Measurements from ENCODE around the gene UXT. TPM values are rescaled to one million over a fixed set of nuclear protein-coding genes. Genes with fewer than 3 reads are reported as not detected.
A peak's percentile ranks its signal among the peaks of the same experiment; 100 is the strongest.

UXT gene
- total and polyA plus RNA-seq, 2 donors (not counting 3 experiments of a cell fraction or from before 2014, with no cell fraction given), result 91.2 to 153 TPM

DNA sequence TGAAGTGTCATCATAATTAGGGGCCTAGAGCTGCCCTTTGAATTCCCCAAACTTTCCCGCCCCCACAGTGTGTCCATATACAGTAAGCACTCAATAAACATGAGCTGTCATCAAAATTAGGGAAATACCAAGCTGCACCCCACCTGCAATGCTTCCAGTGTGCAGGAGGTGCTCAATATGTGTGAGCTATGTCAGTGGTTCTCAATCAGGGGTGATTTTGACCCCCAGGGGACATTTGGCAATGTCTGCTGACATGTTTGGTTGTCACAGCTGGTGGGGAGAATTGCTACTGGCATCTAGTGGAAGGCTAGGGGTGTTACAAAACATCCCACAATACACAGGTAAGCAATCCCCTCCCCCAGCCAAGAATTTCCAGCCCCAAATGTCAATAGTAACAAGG lies 30.0 kb downstream of the UXT start:
- no peaks in the 10 kb centered on the region for H3K27me3 ChIP-seq (ENCODE audit: control insufficient read depth in 2 of 2, insufficient read depth in 2 of 2, low read length in 2 of 2)
- DNase-seq (ENCODE audit: low read depth, low spot score), result no peak
- H3K4me3 ChIP-seq (replicated peaks in 1 of 3; ENCODE audit: insufficient read depth in 1 of 3, low read depth in 1 of 3, low read length in 3 of 3), result no peak overlapping the region
- TF ChIP-seq, protein P1, sequence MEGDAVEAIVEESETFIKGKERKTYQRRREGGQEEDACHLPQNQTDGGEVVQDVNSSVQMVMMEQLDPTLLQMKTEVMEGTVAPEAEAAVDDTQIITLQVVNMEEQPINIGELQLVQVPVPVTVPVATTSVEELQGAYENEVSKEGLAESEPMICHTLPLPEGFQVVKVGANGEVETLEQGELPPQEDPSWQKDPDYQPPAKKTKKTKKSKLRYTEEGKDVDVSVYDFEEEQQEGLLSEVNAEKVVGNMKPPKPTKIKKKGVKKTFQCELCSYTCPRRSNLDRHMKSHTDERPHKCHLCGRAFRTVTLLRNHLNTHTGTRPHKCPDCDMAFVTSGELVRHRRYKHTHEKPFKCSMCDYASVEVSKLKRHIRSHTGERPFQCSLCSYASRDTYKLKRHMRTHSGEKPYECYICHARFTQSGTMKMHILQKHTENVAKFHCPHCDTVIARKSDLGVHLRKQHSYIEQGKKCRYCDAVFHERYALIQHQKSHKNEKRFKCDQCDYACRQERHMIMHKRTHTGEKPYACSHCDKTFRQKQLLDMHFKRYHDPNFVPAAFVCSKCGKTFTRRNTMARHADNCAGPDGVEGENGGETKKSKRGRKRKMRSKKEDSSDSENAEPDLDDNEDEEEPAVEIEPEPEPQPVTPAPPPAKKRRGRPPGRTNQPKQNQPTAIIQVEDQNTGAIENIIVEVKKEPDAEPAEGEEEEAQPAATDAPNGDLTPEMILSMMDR (IDR thresholded peaks at IDR 0.05; ENCODE audit: extremely low read depth in 1 of 2, insufficient read depth in 1 of 2, low read depth in 1 of 2, low read length in 2 of 2), result peak in 1 of 2 donors; percentile 3
- TF ChIP-seq, protein P2, sequence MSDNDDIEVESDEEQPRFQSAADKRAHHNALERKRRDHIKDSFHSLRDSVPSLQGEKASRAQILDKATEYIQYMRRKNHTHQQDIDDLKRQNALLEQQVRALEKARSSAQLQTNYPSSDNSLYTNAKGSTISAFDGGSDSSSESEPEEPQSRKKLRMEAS (IDR thresholded peaks at IDR 0.05; ENCODE audit: insufficient read depth, insufficient read length), result no peak
- FAIRE-seq, result no peak
- H3K9ac ChIP-seq (replicated peaks; ENCODE audit: extremely low read depth, insufficient read depth, low read length), result no peak overlapping the region
- dilution Hi-C loops (cut with MboI; ENCODE audit: extremely low pct_ligation_motif_present, low sequenced_read_pairs), result no loop called here
- H3K27ac ChIP-seq (ENCODE audit: insufficient read depth, low read depth, low read length), result no peak overlapping the region
- H3K4me1 ChIP-seq (ENCODE audit: control insufficient read depth, extremely low read depth, insufficient read depth, low read length), result peaks cover 9% of the 10 kb centered on the region
- H3K36me3 ChIP-seq (ENCODE audit: control insufficient read depth in 2 of 2, extremely low read depth in 1 of 2, insufficient read depth in 2 of 2, low read length in 2 of 2), result no peaks in the 10 kb centered on the region
- no peaks in the 10 kb centered on the region for H3K9me1 ChIP-seq (replicated peaks; ENCODE audit: control insufficient read depth, extremely low read depth, insufficient read depth, low read length)
- no TSS peak for BruUV-seq (replicated peaks)
- no peaks in the 10 kb centered on the region for H3K9me3 ChIP-seq (replicated peaks; ENCODE audit: control insufficient read depth, insufficient read depth, low read length)
- H4K20me1 ChIP-seq (replicated peaks; ENCODE audit: control insufficient read depth, extremely low read depth, insufficient read depth, low read length), result no peaks in the 10 kb centered on the region
- no peak overlapping the region for H3K4me2 ChIP-seq (ENCODE audit: insufficient read depth, low read length)
- CTCF ChIA-PET, result interaction anchor here (0.7 to 1.2 kb wide), 3 partner anchors 47 to 132 kb away, joined by 3 read pairs; partner anchors contain the start of genes ARAF and TIMP1
- intact Hi-C loops (cut with micrococcal nuclease), result no loop called here
- H3K79me2 ChIP-seq (ENCODE audit: control insufficient read depth, insufficient read depth, low read length), result no peaks in the 10 kb centered on the region
- POLR2A ChIA-PET, result no interaction called here
- no peak overlapping the region for H2AFZ ChIP-seq (ENCODE audit: low read depth, low read length)

DNA sequence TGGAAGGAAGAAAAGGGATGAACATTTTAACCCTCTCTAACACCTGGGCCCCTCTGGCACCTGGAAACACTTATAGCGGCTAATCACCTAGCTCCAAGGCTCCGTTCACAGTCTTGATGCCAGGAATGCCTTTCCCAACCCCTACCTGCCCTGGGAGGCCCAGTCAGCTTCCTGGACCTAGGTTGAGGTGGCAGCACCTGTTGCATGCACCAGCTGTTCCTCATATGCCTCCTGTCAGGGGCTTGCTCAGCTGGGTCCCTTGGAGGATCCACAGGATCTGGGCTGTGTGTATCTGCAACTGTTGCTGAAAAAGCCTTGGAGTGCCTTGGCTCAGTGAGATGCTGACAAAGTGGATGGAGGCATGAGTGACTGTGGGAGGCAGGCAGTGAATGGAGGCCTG lies 33.6 kb downstream of the UXT start:
- no peaks in the 10 kb centered on the region for H3K36me3 ChIP-seq (ENCODE audit: control insufficient read depth in 2 of 2, extremely low read depth in 1 of 2, insufficient read depth in 2 of 2, low read length in 2 of 2)
- no peak overlapping the region for H2AFZ ChIP-seq (ENCODE audit: low read depth, low read length)
- no peaks in the 10 kb centered on the region for H3K9me3 ChIP-seq (replicated peaks; ENCODE audit: control insufficient read depth, insufficient read depth, low read length)
- H3K79me2 ChIP-seq (ENCODE audit: control insufficient read depth, insufficient read depth, low read length), result no peaks in the 10 kb centered on the region
- ChIA-PET CTCF (no interaction called here), POLR2A (no interaction called here)
- H3K4me1 ChIP-seq (ENCODE audit: control insufficient read depth, extremely low read depth, insufficient read depth, low read length), result peaks cover 11% of the 10 kb centered on the region
- H3K9ac ChIP-seq (replicated peaks; ENCODE audit: extremely low read depth, insufficient read depth, low read length), result no peak overlapping the region
- no peaks in the 10 kb centered on the region for H4K20me1 ChIP-seq (replicated peaks; ENCODE audit: control insufficient read depth, extremely low read depth, insufficient read depth, low read length)
- H3K4me3 ChIP-seq (replicated peaks in 1 of 3; ENCODE audit: insufficient read depth in 1 of 3, low read depth in 1 of 3, low read length in 3 of 3), result no peak overlapping the region
- no peak overlapping the region for H3K4me2 ChIP-seq (ENCODE audit: insufficient read depth, low read length)
- no peak overlapping the region for H3K27ac ChIP-seq (ENCODE audit: insufficient read depth, low read depth, low read length)
- no peaks in the 10 kb centered on the region for H3K9me1 ChIP-seq (replicated peaks; ENCODE audit: control insufficient read depth, extremely low read depth, insufficient read depth, low read length)
- FAIRE-seq (no peak), DNase-seq (ENCODE audit: low read depth, low spot score) (no peak)
- intact Hi-C loops (cut with micrococcal nuclease), result no loop called here
- peaks cover 0 to 5% of the 10 kb centered on the region in 2 experiments for H3K27me3 ChIP-seq (ENCODE audit: control insufficient read depth in 2 of 2, insufficient read depth in 2 of 2, low read length in 2 of 2)
- BruUV-seq (replicated peaks), result no TSS peak
- dilution Hi-C loops (cut with MboI; ENCODE audit: extremely low pct_ligation_motif_present, low sequenced_read_pairs), result no loop called here
- TF ChIP-seq POLR2A (IDR thresholded peaks at IDR 0.05; ENCODE audit: low read depth, low read length), result no peak
- TF ChIP-seq MYC (IDR thresholded peaks at IDR 0.05; ENCODE audit: low read depth, low read length), result no peak
- TF ChIP-seq POLR2AphosphoS5 (IDR thresholded peaks at IDR 0.05; ENCODE audit: insufficient read depth, low read depth, low read length), result no peak
- TF ChIP-seq GATA2 (IDR thresholded peaks at IDR 0.05; ENCODE audit: insufficient read depth, insufficient read length, low read depth, low read length), result no peak
- TF ChIP-seq, protein P1 (IDR thresholded peaks at IDR 0.05; ENCODE audit: extremely low read depth in 1 of 2, insufficient read depth in 1 of 2, low read depth in 1 of 2, low read length in 2 of 2), result no peak
- TF ChIP-seq EZH2 (IDR thresholded peaks at IDR 0.05; ENCODE audit: borderline replicate concordance, low read depth, low read length, severe bottlenecking), result no peak

Data from endothelial cell of umbilical vein (primary cell).